ENCODE measurements around the gene C11orf24.

C11orf24 gene

GRCh38 chr11:68267881-68268240 is 3.9 kb downstream of the C11orf24 start:
- H3K4me3 ChIP-seq (ENCODE audit: low read depth, low read length): no peak overlapping the region
- no peaks in the 10 kb centered on the region for H3K9me3 ChIP-seq (ENCODE audit: control insufficient read depth, insufficient read depth, low read depth, low read length)
- H3K27ac ChIP-seq (ENCODE audit: low read depth, low read length): no peak overlapping the region
- H3K36me3 ChIP-seq (ENCODE audit: control insufficient read depth, insufficient read depth, low read length): peaks cover 57% of the 10 kb centered on the region
- H3K27me3 ChIP-seq (ENCODE audit: control insufficient read depth, insufficient read depth, low read length): no peaks in the 10 kb centered on the region
- peaks cover 5% of the 10 kb centered on the region; the same call in 1 of the 2 replicates for H3K4me1 ChIP-seq (ENCODE audit: control insufficient read depth, insufficient read depth, low read length)
- no peak overlapping the region for H3K9ac ChIP-seq (ENCODE audit: low read length)

DNA sequence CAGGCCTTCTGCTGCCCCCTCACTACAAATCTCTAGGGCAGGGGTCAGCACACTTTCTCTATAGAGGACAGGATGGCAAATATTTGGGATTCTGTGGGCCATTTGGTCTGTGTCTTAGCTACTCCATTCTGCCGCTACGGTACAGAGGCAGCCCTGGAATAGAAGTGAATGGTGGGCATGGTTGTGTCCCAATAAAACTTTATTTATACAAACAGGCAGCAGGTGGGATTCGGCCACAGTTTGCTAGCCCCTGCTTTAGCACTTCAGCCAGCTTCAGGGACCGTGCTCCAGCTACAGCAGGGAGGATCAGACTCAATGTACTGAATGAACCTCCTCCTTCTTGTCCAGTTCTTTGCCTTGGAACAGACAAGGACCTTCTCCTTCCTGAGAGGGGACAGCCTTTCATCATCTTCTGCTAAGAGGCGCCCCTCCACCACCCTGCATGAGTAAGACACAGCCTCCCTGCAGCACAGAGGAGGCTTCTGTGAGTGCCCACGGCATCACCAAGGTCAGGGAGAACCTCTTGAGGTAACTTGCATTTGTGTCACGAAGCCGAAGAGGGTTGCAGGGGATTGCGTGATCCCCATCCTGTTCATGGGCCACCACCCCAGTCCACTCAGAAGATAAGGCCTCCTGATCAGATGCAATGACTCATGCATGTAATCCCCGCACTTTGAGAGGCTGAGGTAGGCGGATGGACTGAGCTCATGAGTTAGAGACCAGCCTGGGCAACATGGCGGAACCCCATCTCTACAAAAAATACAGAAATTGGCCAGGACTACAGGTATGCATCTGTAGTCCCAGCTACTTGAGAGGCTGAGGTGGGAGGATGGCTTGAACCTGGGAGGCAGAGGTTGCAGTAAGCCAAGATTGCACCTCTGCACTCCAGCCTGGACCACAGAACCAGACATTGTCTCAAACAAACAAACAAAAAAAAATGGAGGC is 4.6 kb downstream of the C11orf24 start:
- H3K9ac ChIP-seq (ENCODE audit: low read length): no peak overlapping the region
- no peaks in the 10 kb centered on the region for H3K27me3 ChIP-seq (ENCODE audit: control insufficient read depth, insufficient read depth, low read length)
- peaks cover 63% of the 10 kb centered on the region for H3K36me3 ChIP-seq (ENCODE audit: control insufficient read depth, insufficient read depth, low read length)
- no peak overlapping the region for H3K4me3 ChIP-seq (ENCODE audit: low read depth, low read length)
- no peaks in the 10 kb centered on the region for H3K9me3 ChIP-seq (ENCODE audit: control insufficient read depth, insufficient read depth, low read depth, low read length)
- no peak overlapping the region for H3K27ac ChIP-seq (ENCODE audit: low read depth, low read length)
- H3K4me1 ChIP-seq (ENCODE audit: control insufficient read depth, insufficient read depth, low read length): peaks cover 5% of the 10 kb centered on the region; the same call in 1 of the 2 replicates

- Histone ChIP-seq H3K4me1 (ENCODE audit: control insufficient read depth, insufficient read depth, low read length) (peaks cover 5% of the 10 kb centered on the region; the same call in 1 of the 2 replicates), H3K9me3 (ENCODE audit: control insufficient read depth, insufficient read depth, low read depth, low read length) (no peaks in the 10 kb centered on the region), H3K36me3 (ENCODE audit: control insufficient read depth, insufficient read depth, low read length) (peaks cover 72% of the 10 kb centered on the region), H3K27ac (ENCODE audit: low read depth, low read length) (no peak overlapping the region), H3K9ac (ENCODE audit: low read length) (no peak overlapping the region), H3K27me3 (ENCODE audit: control insufficient read depth, insufficient read depth, low read length) (no peaks in the 10 kb centered on the region), H3K4me3 (ENCODE audit: low read depth, low read length) (no peak overlapping the region)
Measured at GRCh38 chr11:68266121-68266891, 5.5 kb downstream of the C11orf24 start.

DNA sequence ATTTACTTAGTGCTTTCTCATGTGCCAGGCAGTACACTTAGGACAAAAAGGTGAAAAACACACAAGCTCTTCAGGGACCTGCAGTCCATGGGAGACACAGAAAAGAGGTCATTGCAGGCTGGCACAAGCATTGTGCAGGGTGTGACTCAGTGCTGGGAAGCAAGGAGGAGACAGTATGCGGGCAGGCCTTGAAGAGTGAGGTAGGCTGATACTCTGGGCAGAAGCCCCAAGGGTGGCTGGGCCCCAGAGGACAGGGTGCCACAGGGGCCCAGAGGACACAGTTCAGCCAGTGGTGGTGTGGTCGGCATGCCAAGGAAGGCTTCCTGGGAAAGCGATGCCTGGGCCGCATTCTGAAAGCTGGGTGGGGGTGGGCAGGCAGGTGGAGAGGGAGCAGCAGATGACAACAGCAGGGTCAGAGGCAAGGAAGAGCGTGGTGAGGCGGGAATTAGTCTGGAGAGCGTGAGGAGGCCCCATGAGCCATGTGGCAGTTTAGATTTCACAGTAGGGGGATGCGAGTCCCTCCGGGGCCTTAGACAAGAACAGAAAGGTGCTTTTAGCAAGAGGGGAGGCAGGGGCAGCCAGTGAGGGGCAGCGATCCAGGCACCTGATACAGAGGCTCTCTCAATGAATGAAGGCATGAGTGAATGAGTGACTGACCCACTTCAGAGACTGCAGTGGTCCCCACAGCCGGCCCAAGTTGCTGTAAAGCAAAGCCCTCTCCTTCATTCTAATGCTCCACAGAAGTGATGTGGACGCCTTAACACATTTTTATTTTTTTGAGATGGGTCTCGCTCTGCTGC is 6.8 kb downstream of the C11orf24 start:
- H3K36me3 ChIP-seq (ENCODE audit: control insufficient read depth, insufficient read depth, low read length): peaks cover 85% of the 10 kb centered on the region
- no peaks in the 10 kb centered on the region for H3K9me3 ChIP-seq (ENCODE audit: control insufficient read depth, insufficient read depth, low read depth, low read length)
- no peaks in the 10 kb centered on the region for H3K4me1 ChIP-seq (ENCODE audit: control insufficient read depth, insufficient read depth, low read length)
- no peak overlapping the region for H3K4me3 ChIP-seq (ENCODE audit: low read depth, low read length)
- H3K9ac ChIP-seq (ENCODE audit: low read length): no peak overlapping the region
- H3K27me3 ChIP-seq (ENCODE audit: control insufficient read depth, insufficient read depth, low read length): no peaks in the 10 kb centered on the region
- H3K27ac ChIP-seq (ENCODE audit: low read depth, low read length): no peak overlapping the region

- Histone ChIP-seq H3K4me1 (ENCODE audit: control insufficient read depth, insufficient read depth, low read length) (no peaks in the 10 kb centered on the region), H3K36me3 (ENCODE audit: control insufficient read depth, insufficient read depth, low read length) (peaks cover 81% of the 10 kb centered on the region)
Measured at GRCh38 chr11:68264244-68264643, 7.5 kb downstream of the C11orf24 start.

GRCh38 chr11:68263444-68264035 is 8.2 kb downstream of the C11orf24 start:
- Histone ChIP-seq H3K9ac (ENCODE audit: low read length) (no peak overlapping the region), H3K36me3 (ENCODE audit: control insufficient read depth, insufficient read depth, low read length) (peaks cover 81% of the 10 kb centered on the region), H3K4me3 (ENCODE audit: low read depth, low read length) (no peak overlapping the region), H3K9me3 (ENCODE audit: control insufficient read depth, insufficient read depth, low read depth, low read length) (no peaks in the 10 kb centered on the region), H3K27me3 (ENCODE audit: control insufficient read depth, insufficient read depth, low read length) (no peaks in the 10 kb centered on the region), H3K4me1 (ENCODE audit: control insufficient read depth, insufficient read depth, low read length) (no peaks in the 10 kb centered on the region), H3K27ac (ENCODE audit: low read depth, low read length) (no peak overlapping the region)

More at GRCh38 chr11:68264244-68264643, 7.5 kb downstream of the C11orf24 start:
- H3K4me3 ChIP-seq (ENCODE audit: low read depth, low read length): no peak overlapping the region
- H3K9ac ChIP-seq (ENCODE audit: low read length): no peak overlapping the region
- H3K9me3 ChIP-seq (ENCODE audit: control insufficient read depth, insufficient read depth, low read depth, low read length): no peaks in the 10 kb centered on the region
- H3K27ac ChIP-seq (ENCODE audit: low read depth, low read length): no peak overlapping the region
- no peaks in the 10 kb centered on the region for H3K27me3 ChIP-seq (ENCODE audit: control insufficient read depth, insufficient read depth, low read length)

DNA sequence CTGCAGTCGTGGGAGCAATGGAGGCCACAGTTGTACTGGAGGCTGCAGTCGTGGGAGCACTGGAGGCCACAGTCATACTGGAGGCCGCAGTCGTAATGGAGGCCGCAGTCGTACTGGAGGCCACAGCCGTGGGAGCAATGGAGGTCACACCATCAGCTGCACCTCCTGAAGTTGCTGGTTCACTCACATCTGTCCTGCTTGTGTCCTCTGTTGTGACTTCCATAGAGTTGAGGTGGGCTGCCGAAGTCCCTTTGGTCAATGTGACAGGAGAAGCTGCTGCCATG is 9.3 kb downstream of the C11orf24 start:
- H3K36me3 ChIP-seq (ENCODE audit: control insufficient read depth, insufficient read depth, low read length): peaks cover 73% of the 10 kb centered on the region

DNA sequence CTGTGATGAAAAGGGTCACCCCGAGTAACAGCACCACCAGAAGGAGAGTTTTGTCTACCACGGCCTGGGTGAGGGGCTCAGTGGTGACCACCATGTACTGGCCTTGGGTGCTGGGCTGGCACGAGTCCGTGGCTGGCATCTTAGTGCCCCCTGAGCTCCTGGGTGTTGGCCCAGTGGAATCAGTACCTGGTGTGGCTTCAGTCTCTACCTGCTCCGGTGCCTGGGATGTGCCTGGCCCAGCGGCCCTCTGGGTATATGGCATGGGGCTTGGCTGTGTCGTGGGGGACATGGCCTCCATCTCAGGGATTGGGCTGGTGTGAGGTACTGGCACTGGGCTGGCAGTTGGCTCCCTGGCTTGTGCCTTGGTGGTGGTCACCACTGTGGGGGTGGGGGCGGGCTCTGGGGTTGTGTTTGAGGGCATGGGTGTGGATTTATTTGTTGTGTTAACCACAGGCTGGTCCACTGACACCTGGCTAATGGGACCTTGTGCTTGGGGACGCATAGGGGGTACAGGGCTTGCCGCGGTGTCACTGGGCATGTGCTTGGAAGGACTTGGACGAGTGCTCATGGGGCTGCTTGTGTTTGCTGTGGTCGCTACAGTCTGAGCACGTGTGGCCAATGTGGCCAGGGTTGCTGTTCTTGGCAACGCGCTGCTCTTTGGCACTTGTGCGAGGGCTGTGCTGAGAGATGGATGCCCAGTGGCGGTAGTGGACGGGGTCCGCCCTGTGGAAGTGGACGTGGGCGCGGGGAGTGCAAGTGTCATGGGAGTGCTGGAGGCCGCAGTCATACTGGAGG is 9.8 kb downstream of the C11orf24 start:
- H3K4me3 ChIP-seq (ENCODE audit: low read depth, low read length): no peak overlapping the region
- no peak overlapping the region for H3K27ac ChIP-seq (ENCODE audit: low read depth, low read length)
- peaks cover 68% of the 10 kb centered on the region for H3K36me3 ChIP-seq (ENCODE audit: control insufficient read depth, insufficient read depth, low read length)

More for the DNA sequence above, 9.3 kb downstream of the C11orf24 start:
- no peak overlapping the region for H3K4me3 ChIP-seq (ENCODE audit: low read depth, low read length)
- no peaks in the 10 kb centered on the region; the same call in 1 of the 2 replicates for H3K4me1 ChIP-seq (ENCODE audit: control insufficient read depth, insufficient read depth, low read length)
- no peaks in the 10 kb centered on the region for H3K27me3 ChIP-seq (ENCODE audit: control insufficient read depth, insufficient read depth, low read length)
- no peak overlapping the region for H3K27ac ChIP-seq (ENCODE audit: low read depth, low read length)
- H3K9ac ChIP-seq (ENCODE audit: low read length): no peak overlapping the region
- H3K9me3 ChIP-seq (ENCODE audit: control insufficient read depth, insufficient read depth, low read depth, low read length): no peaks in the 10 kb centered on the region

DNA sequence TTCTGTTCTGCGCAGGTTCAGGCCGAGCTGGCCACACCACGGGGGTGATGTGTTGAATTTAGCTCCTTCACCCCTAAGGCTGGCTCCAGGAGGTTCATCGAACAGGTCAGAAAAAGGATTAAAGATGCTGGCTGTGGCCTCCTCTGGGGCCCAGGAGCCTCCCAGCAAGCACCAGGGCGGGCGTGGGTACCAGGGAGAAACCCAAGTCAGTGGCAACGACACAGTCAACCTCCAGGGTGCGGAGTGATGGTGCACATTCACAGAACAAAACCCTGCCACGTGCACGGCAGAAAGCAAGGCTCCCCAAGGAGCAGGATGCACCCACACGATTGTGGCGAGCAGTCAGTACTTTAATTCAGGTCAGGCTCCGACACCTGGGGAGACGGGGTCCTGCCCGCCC is 10.8 kb downstream of the C11orf24 start:
- Histone ChIP-seq H3K36me3 (ENCODE audit: control insufficient read depth, insufficient read depth, low read length) (peaks cover 59% of the 10 kb centered on the region), H3K4me1 (ENCODE audit: control insufficient read depth, insufficient read depth, low read length) (peaks cover 7% of the 10 kb centered on the region), H3K27me3 (ENCODE audit: control insufficient read depth, insufficient read depth, low read length) (no peaks in the 10 kb centered on the region), H3K9ac (ENCODE audit: low read length) (no peak overlapping the region), H3K27ac (ENCODE audit: low read depth, low read length) (no peak overlapping the region), H3K9me3 (ENCODE audit: control insufficient read depth, insufficient read depth, low read depth, low read length) (no peaks in the 10 kb centered on the region), H3K4me3 (ENCODE audit: low read depth, low read length) (no peak overlapping the region)

More for the DNA sequence above, 9.8 kb downstream of the C11orf24 start:
- no peak overlapping the region for H3K9ac ChIP-seq (ENCODE audit: low read length)
- H3K9me3 ChIP-seq (ENCODE audit: control insufficient read depth, insufficient read depth, low read depth, low read length): no peaks in the 10 kb centered on the region
- H3K27me3 ChIP-seq (ENCODE audit: control insufficient read depth, insufficient read depth, low read length): no peaks in the 10 kb centered on the region
- no peaks in the 10 kb centered on the region; the same call in 1 of the 2 replicates for H3K4me1 ChIP-seq (ENCODE audit: control insufficient read depth, insufficient read depth, low read length)

DNA sequence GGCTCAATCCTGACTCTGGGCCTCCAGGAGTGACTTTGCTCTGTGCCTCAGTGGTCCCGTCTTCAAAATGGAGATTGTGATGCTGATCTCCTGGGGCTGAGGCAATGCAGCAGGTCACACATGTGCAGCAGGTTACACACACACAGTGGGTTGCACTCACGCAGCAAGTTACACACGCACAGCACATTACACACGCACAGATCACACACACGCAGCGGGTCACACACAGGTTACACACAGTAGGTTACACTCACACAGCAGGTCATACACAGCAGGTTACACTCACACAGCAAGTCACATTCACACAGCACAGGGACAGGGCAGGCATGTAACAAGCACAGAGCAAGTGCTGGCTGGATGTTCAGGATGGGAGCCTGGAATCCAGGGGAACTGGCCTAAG is 11.3 kb downstream of the C11orf24 start:
- peaks cover 8% of the 10 kb centered on the region for H3K4me1 ChIP-seq (ENCODE audit: control insufficient read depth, insufficient read depth, low read length)
- peaks cover 53% of the 10 kb centered on the region for H3K36me3 ChIP-seq (ENCODE audit: control insufficient read depth, insufficient read depth, low read length)
- H3K27me3 ChIP-seq (ENCODE audit: control insufficient read depth, insufficient read depth, low read length): no peaks in the 10 kb centered on the region
- no peak overlapping the region for H3K9ac ChIP-seq (ENCODE audit: low read length)
- H3K9me3 ChIP-seq (ENCODE audit: control insufficient read depth, insufficient read depth, low read depth, low read length): no peaks in the 10 kb centered on the region
- no peak overlapping the region for H3K27ac ChIP-seq (ENCODE audit: low read depth, low read length)
- H3K4me3 ChIP-seq (ENCODE audit: low read depth, low read length): no peak overlapping the region

All from HUES6 (cell line).